Heart right ventricle (tissue), 16 donors: ENCODE measurements around the gene DISP2. TPM values are rescaled to one million over a fixed set of nuclear protein-coding genes. Genes with fewer than 3 reads are reported as not detected.

Source experiments
- ATAC-seq, 8 donors: fragments of 200-7000 bp; cut with Tn5 transposase; one replicate each; pipeline ENCODE4 v1.9.1; 2020; ENCODE audit warnings: mild to moderate bottlenecking in 8 of 8, moderate library complexity in 8 of 8, moderate number of reproducible peaks in 1 of 8
- DNase-seq, 2 donors: peaks; one replicate each; pipeline ENCODE4 v3.0.0-alpha.2; 2020
- H3K27ac ChIP-seq, 10 donors: fragments of 200-600 bp; sonication (generic) in 2 of 10; one replicate each; pipeline versions ENCODE4 v1.5.0 to v1.8.0; 2020 to 2022; ENCODE audit warnings: mild to moderate bottlenecking in 3 of 10
- H3K27me3 ChIP-seq, 7 donors: fragments of 200-600 bp; one replicate each; pipeline ENCODE4 v1.8.0; 2021 to 2022; ENCODE audit warnings: mild to moderate bottlenecking in 2 of 7
- H3K36me3 ChIP-seq, 9 donors: fragments of 200-600 bp; sonication (generic) in 1 of 9; one replicate each; pipeline versions ENCODE4 v1.5.0 to v1.8.0; 2020 to 2022; ENCODE audit warnings: mild to moderate bottlenecking in 2 of 9
- H3K4me1 ChIP-seq, 9 donors: fragments of 200-600 bp; sonication (generic) in 1 of 9; one replicate each; pipeline versions ENCODE4 v1.5.0 to v1.8.0; 2020 to 2022; ENCODE audit warnings: mild to moderate bottlenecking in 4 of 9
- H3K4me3 ChIP-seq, 10 donors: fragments of 200-600 bp; sonication (generic) in 2 of 10; one replicate each; pipeline versions ENCODE4 v1.5.0 to v1.8.0; 2020 to 2022; ENCODE audit warnings: mild to moderate bottlenecking in 7 of 10, moderate library complexity in 2 of 10
- H3K9me3 ChIP-seq, 11 donors: fragments of 200-600 bp in 10 of 11; sonication (generic) in 2 of 11; one replicate each; pipeline versions ENCODE4 v1.5.0 to v1.8.0; 2013 to 2022; ENCODE audit warnings: mild to moderate bottlenecking in 2 of 11, control low read depth in 1 of 11, moderate library complexity in 1 of 11
- CTCF ChIP-seq, 9 donors: fragments of 200-600 bp; sonication (generic) in 2 of 9; IDR thresholded peaks; one replicate each; pipeline versions ENCODE4 v1.5.0 to v1.8.0; 2021 to 2022; ENCODE audit warnings: antibody characterized with exemption in 9 of 9, mild to moderate bottlenecking in 5 of 9, moderate library complexity in 1 of 9
- WGBS, 2 donors: extraction: QIAGEN DNeasy Blood & Tissue Kit; methylation state at CpG; one replicate each; pipeline ENCODE4 v1.1.7; 2013; ENCODE audit warnings: inconsistent platforms in 1 of 2; 5-methylcytosine and 5-hydroxymethylcytosine counted together
- intact Hi-C, 10 donors: fragments of 100-400 bp; cut with DNase I; formaldehyde crosslinking; loops; one replicate each; pipeline versions ENCODE4 v1.11.1 to v1.14.2; 2022
- polyA plus RNA-seq, 2 donors: library from polyadenylated mRNA; stranded (reverse); fragments of 200-250 nt; gene quantifications; one replicate each; pipeline ENCODE4 v1.2.3, GENCODE V29; 2013
- total RNA-seq, 10 donors: library from RNA; stranded (reverse); fragmentation: NEBNext Ultra II Directional in 3 of 10; extraction: Animal tissue kit (Norgen Biotek cat#: 25700) in 3 of 10; gene quantifications; one replicate each; pipeline versions ENCODE4 v1.2.1 to v1.2.4, GENCODE V29; 2021 to 2023
- donor health status: Arrhythmogenic right ventricular cardiomyopathy.
- donor health status: ischemic (EF 13 %, LVEDD 7.1; RV severe dilation, severe dysfunction).
- donor health status: healthy with polysubstance abuse.
- donor health status: DM: no; HTN: yes; CAD: no.
- donor health status: DM: no; HTN: no; CAD: no.
- donor health status: ischemic (EF 25% LVEDD 6.9; RV normal size, moderate dysfunction).
- donor health status: ischemic (EF 25% LVEDD 5.7; RV mildly dilated, moderate dysfunction).
- donor health status: healthy.
- donor health status: DM: yes; HTN: yes; CAD: no.
- donor health status: Ischemic cardiomyopathy.
- donor health status: ischemic (EF 35%, LVEDD 5.7; RV mildly dilated, moderate dysfunction).
- donor health status: nonischemic (EF 11% LVEDD 7.7; RV severe dilation, severe dysfunction).
- donor health status: DM: yes; HTN: yes; CAD: no.
- donor health status: PGD.
- donor health status: ischemic (EF 29% LVEDD 5.4; RV normal size, mild dysfunction).
- donor health status: nonischemic (EF 23%, LVEDD 6.1; RV moderate dilation, normal function).

Gene DISP2
- total and polyA plus RNA-seq, 12 donors: 0.08 to 2.7 (median 0.71) TPM

GRCh38 chr15:40313531-40314398, 44.3 kb upstream of the DISP2 start:
- peak; percentile 16 to 64 (median 48) for ATAC-seq
- H3K27ac ChIP-seq: no peak overlapping the region
- H3K4me3 ChIP-seq: no peak overlapping the region
- WGBS, 2 donors: 39 to 40% methylated on average over 10 of the region's 10 CpGs
- peaks cover 0 to 5% (median 0%) of the 10 kb centered on the region in 7 donors for H3K27me3 ChIP-seq
- H3K36me3 ChIP-seq: no peaks in the 10 kb centered on the region
- intact Hi-C loops: loop anchor here in 2 of 10 donors (5.0 to 10.0 kb wide), 2 partner anchors 36 to 111 kb away; no protein-coding TSS in a partner anchor
- DNase-seq: no peak
- H3K4me1 ChIP-seq: peaks cover 0 to 29% (median 7%) of the 10 kb centered on the region in 9 donors
- H3K9me3 ChIP-seq: no peaks in the 10 kb centered on the region
- no peak for TF ChIP-seq CTCF (IDR thresholded peaks at IDR 0.05)

- intact Hi-C loops: loop anchor here in 3 of 10 donors (5.0 to 10.0 kb wide), 4 partner anchors 37 to 110 kb away; partner anchors contain the start of gene IVD (in 1 of the 3)
- peaks cover 0 to 19% (median 7%) of the 10 kb centered on the region in 9 donors for H3K4me1 ChIP-seq
- no peak overlapping the region for H3K27ac ChIP-seq
- H3K27me3 ChIP-seq: peaks cover 0 to 3% (median 0%) of the 10 kb centered on the region in 7 donors
- no peak overlapping the region for H3K4me3 ChIP-seq
- H3K36me3 ChIP-seq: no peaks in the 10 kb centered on the region
- DNase-seq: no peak
- ATAC-seq: no peak
- WGBS, 2 donors: 64 to 79% methylated on average over 4 of the region's 4 CpGs
- H3K9me3 ChIP-seq: no peaks in the 10 kb centered on the region
- TF ChIP-seq CTCF (IDR thresholded peaks at IDR 0.05): no peak
Measured at GRCh38 chr15:40314723-40315276, 43.2 kb upstream of the DISP2 start.

GRCh38 chr15:40316931-40317330, 41.1 kb upstream of the DISP2 start:
- Histone ChIP-seq H3K27ac (no peak overlapping the region), H3K36me3 (no peaks in the 10 kb centered on the region), H3K27me3 (peaks cover 0 to 3% (median 0%) of the 10 kb centered on the region in 7 donors), H3K9me3 (no peaks in the 10 kb centered on the region), H3K4me1 (peaks cover 0 to 20% (median 8%) of the 10 kb centered on the region in 9 donors), H3K4me3 (no peak overlapping the region)
- ATAC-seq: no peak
- intact Hi-C loops: loop anchor here in 2 of 10 donors (5.0 to 10.0 kb wide), 3 partner anchors 90 to 108 kb away; partner anchors contain the start of gene IVD (in 1 of the 2)
- DNase-seq: no peak
- no peak for TF ChIP-seq CTCF (IDR thresholded peaks at IDR 0.05)
- WGBS, 2 donors: 83 to 90% methylated on average over 3 of the region's 3 CpGs

- Histone ChIP-seq H3K9me3 (no peaks in the 10 kb centered on the region), H3K27me3 (peaks cover 0 to 3% (median 0%) of the 10 kb centered on the region in 7 donors), H3K4me1 (peaks cover 0 to 22% (median 8%) of the 10 kb centered on the region in 9 donors), H3K4me3 (no peak overlapping the region), H3K36me3 (no peaks in the 10 kb centered on the region), H3K27ac (no peak overlapping the region)
- 79 to 80% methylated on average over 4 of the region's 4 CpGs for WGBS, 2 donors
- DNase-seq (no peak), ATAC-seq (no peak)
- no peak for TF ChIP-seq CTCF (IDR thresholded peaks at IDR 0.05)
- intact Hi-C loops: loop anchor here in 2 of 10 donors (5.0 to 10.0 kb wide), 3 partner anchors 90 to 107 kb away; partner anchors contain the start of gene IVD (in 1 of the 2)
Measured at GRCh38 chr15:40317580-40317979, 40.4 kb upstream of the DISP2 start.
